DOHH2 (cell line): Measurements from ENCODE around the gene BHLHA15.

Experiments
- EZH2phosphoT487 ChIP-seq: fragments of 200-600 bp; sonication (generic); IDR thresholded peaks from 2 replicates; pipeline ENCODE4 v1.6.1; 2017; ENCODE audit warnings: borderline replicate concordance, mild to moderate bottlenecking, antibody characterized with exemption, low read length, moderate library complexity, mixed read lengths
- TF ChIP-seq, protein P1 (sequence below): fragments of 200-600 bp; sonication (generic); IDR thresholded peaks from one replicate; pipeline ENCODE4 v1.5.1; 2014; ENCODE audit warnings: antibody characterized with exemption, mild to moderate bottlenecking, low read depth, low read length; ENCODE audit not compliant: poor library complexity, severe bottlenecking

GRCh38 chr7:98205162-98205845 lies 5.9 kb upstream of the BHLHA15 start:
- TF ChIP-seq, protein P1, sequence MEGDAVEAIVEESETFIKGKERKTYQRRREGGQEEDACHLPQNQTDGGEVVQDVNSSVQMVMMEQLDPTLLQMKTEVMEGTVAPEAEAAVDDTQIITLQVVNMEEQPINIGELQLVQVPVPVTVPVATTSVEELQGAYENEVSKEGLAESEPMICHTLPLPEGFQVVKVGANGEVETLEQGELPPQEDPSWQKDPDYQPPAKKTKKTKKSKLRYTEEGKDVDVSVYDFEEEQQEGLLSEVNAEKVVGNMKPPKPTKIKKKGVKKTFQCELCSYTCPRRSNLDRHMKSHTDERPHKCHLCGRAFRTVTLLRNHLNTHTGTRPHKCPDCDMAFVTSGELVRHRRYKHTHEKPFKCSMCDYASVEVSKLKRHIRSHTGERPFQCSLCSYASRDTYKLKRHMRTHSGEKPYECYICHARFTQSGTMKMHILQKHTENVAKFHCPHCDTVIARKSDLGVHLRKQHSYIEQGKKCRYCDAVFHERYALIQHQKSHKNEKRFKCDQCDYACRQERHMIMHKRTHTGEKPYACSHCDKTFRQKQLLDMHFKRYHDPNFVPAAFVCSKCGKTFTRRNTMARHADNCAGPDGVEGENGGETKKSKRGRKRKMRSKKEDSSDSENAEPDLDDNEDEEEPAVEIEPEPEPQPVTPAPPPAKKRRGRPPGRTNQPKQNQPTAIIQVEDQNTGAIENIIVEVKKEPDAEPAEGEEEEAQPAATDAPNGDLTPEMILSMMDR: no peak
- no peak for TF ChIP-seq EZH2phosphoT487
